Parathyroid adenoma (tissue), 2 donors: ENCODE data around the gene MMAB.

Experiments
- H2AFZ ChIP-seq: fragments of 300-600 bp; sonication (generic); one replicate; pipeline ENCODE4 v1.7.0; 2017; ENCODE audit warnings: antibody characterized with exemption, mild to moderate bottlenecking
- H3K27ac ChIP-seq: fragments of 300-600 bp; sonication (generic); one replicate; pipeline ENCODE4 v1.7.0; 2017
- H3K27me3 ChIP-seq: fragments of 300-600 bp; sonication (generic); one replicate; pipeline ENCODE4 v1.7.0; 2017; ENCODE audit warnings: low read length; ENCODE audit not compliant: control insufficient read depth, insufficient read depth
- H3K36me3 ChIP-seq: fragments of 300-600 bp; sonication (generic); one replicate; pipeline ENCODE4 v1.7.0; 2017; ENCODE audit warnings: low read length; ENCODE audit not compliant: control insufficient read depth, insufficient read depth
- H3K4me1 ChIP-seq: fragments of 300-600 bp; sonication (generic); one replicate; pipeline ENCODE4 v1.7.0; 2017; ENCODE audit warnings: control low read depth
- H3K4me2 ChIP-seq: fragments of 300-600 bp; sonication (generic); one replicate; pipeline ENCODE4 v1.7.0; 2017; ENCODE audit warnings: low read length
- H3K4me3 ChIP-seq: fragments of 300-600 bp; sonication (generic); one replicate; pipeline ENCODE4 v1.7.0; 2017; ENCODE audit warnings: low read depth, low read length
- H3K79me2 ChIP-seq: fragments of 300-600 bp; sonication (generic); one replicate; pipeline ENCODE4 v1.7.0; 2017; ENCODE audit warnings: control low read depth
- H3K9ac ChIP-seq: fragments of 300-600 bp; sonication (generic); one replicate; pipeline ENCODE4 v1.7.0; 2017; ENCODE audit warnings: mild to moderate bottlenecking
- H3K9me3 ChIP-seq: fragments of 300-600 bp; sonication (generic); one replicate; pipeline ENCODE4 v1.7.0; 2017; ENCODE audit warnings: low read length; ENCODE audit not compliant: control insufficient read depth
- TF ChIP-seq, protein P1 (sequence below): fragments of 300-600 bp; sonication (generic); IDR thresholded peaks from one replicate; pipeline ENCODE4 v1.7.0; 2017; ENCODE audit warnings: antibody characterized with exemption, mild to moderate bottlenecking
- donor health status: primary hyperparathyroidism.

The MMAB gene

DNA sequence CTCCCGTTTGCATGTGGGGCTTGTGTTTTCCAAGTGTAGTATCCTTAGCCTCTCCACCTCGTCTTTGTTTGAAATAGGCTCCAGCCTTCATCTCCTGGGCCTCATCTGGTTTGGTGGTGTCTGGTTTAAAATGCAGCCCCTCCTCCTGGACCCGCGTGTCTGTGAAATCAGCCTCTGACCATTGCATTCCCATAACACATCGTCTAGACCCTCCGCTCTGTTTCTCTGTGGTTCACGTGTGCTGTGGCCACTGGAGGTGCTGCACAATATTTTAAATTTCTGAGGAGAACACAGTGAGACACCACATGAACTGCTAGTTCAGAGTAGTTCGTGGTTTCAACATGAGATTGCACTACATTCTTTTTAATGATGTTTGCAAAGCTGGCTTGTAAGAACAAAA lies 60.3 kb downstream of the MMAB start:
- Histone ChIP-seq H2AFZ (no peak overlapping the region), H3K79me2 (no peaks in the 10 kb centered on the region), H3K4me3 (no peak overlapping the region), H3K9ac (no peak overlapping the region), H3K27me3 (no peaks in the 10 kb centered on the region), H3K36me3 (no peaks in the 10 kb centered on the region), H3K27ac (no peak overlapping the region), H3K4me1 (no peaks in the 10 kb centered on the region), H3K9me3 (no peaks in the 10 kb centered on the region), H3K4me2 (no peak overlapping the region)
- TF ChIP-seq, protein P1, sequence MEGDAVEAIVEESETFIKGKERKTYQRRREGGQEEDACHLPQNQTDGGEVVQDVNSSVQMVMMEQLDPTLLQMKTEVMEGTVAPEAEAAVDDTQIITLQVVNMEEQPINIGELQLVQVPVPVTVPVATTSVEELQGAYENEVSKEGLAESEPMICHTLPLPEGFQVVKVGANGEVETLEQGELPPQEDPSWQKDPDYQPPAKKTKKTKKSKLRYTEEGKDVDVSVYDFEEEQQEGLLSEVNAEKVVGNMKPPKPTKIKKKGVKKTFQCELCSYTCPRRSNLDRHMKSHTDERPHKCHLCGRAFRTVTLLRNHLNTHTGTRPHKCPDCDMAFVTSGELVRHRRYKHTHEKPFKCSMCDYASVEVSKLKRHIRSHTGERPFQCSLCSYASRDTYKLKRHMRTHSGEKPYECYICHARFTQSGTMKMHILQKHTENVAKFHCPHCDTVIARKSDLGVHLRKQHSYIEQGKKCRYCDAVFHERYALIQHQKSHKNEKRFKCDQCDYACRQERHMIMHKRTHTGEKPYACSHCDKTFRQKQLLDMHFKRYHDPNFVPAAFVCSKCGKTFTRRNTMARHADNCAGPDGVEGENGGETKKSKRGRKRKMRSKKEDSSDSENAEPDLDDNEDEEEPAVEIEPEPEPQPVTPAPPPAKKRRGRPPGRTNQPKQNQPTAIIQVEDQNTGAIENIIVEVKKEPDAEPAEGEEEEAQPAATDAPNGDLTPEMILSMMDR, result no peak

DNA sequence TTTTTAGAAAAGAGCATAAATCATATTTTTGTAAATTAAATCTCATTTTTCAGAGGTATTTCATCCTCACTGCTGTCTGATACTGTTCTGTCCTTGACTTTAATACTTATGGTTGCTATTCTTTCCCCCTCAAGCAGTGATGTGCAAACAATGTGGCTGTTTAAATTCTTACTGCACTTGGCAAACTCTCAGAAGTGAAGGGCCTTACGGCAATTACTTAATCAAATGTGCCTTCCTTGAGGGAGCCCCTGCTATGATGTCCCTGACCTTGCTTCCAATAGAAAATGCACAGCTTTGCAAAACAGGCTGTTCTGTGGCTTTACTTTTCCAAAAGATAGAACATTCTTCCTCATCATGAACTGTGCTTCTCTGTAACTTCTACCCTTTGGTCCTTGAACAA lies 60.7 kb downstream of the MMAB start:
- Histone ChIP-seq H3K79me2 (no peaks in the 10 kb centered on the region), H3K27me3 (no peaks in the 10 kb centered on the region), H3K36me3 (no peaks in the 10 kb centered on the region), H3K4me2 (no peak overlapping the region), H2AFZ (no peak overlapping the region), H3K27ac (no peak overlapping the region), H3K9ac (no peak overlapping the region), H3K9me3 (no peaks in the 10 kb centered on the region), H3K4me3 (no peak overlapping the region), H3K4me1 (no peaks in the 10 kb centered on the region)
- TF ChIP-seq, protein P1, result no peak

DNA sequence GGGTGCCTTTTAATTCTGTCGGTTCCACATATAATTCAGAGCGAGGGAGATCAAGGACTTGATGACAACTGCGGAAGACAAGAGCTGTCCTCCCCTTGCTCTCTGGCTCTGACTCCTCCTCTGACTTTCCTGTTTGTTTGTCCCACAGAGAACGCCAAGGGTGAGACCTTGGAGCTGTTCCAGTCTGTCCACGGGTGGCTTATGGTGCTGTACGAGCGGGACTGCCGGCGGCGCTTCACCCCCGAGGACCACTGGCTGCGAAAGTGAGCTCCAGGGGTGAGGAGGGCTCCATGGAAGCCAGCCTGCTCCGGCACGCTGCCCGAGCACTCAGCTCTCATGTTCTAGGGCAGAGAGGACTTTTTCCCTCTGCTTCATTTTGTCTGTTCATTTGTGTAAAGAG lies 63.1 kb downstream of the MMAB start:
- Histone ChIP-seq H3K4me2 (no peak overlapping the region), H2AFZ (no peak overlapping the region), H3K36me3 (no peaks in the 10 kb centered on the region), H3K9ac (no peak overlapping the region), H3K4me1 (no peaks in the 10 kb centered on the region), H3K9me3 (no peaks in the 10 kb centered on the region), H3K4me3 (no peak overlapping the region), H3K27me3 (no peaks in the 10 kb centered on the region), H3K27ac (no peak overlapping the region), H3K79me2 (no peaks in the 10 kb centered on the region)
- TF ChIP-seq, protein P1, result no peak

DNA sequence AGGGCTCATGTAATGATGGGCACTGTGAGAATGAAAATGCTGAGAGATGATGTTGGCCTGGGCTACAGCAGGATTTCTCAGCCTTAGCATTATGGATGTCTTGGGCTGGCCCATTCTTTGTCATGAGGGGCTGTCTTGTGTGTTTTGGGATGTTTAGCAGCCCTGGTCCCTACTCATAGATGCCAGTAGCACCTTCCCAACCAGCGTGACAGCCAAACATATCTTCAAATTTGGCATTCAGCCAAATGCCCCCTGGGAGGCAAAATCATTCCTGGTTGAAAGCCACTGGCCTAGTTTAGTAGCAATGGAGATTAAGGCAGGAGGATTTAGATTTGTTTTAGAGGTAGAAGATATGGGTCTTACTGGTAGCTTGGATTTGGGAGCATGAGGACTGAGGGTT lies 69.2 kb downstream of the MMAB start:
- no peak overlapping the region for H2AFZ ChIP-seq
- H3K9me3 ChIP-seq, result no peaks in the 10 kb centered on the region
- H3K27ac ChIP-seq, result no peak overlapping the region
- H3K4me1 ChIP-seq, result no peaks in the 10 kb centered on the region
- H3K79me2 ChIP-seq, result no peaks in the 10 kb centered on the region
- no peak overlapping the region for H3K4me3 ChIP-seq
- TF ChIP-seq, protein P1, result no peak
- no peaks in the 10 kb centered on the region for H3K27me3 ChIP-seq
- no peak overlapping the region for H3K4me2 ChIP-seq
- H3K9ac ChIP-seq, result no peak overlapping the region
- H3K36me3 ChIP-seq, result no peaks in the 10 kb centered on the region
